Esophagus muscularis mucosa (tissue), 4 donors: ENCODE measurements around the gene HECTD4.

Experiments
- EP300 ChIP-seq: sonication (generic); formaldehyde crosslinking; IDR thresholded peaks from one replicate; pipeline ENCODE4 v1.6.1; 2017; ENCODE audit warnings: antibody characterized with exemption
- POLR2A ChIP-seq: fragments of 450-650 bp; IDR thresholded peaks from one replicate; pipeline ENCODE4 v1.6.1; 2017; ENCODE audit warnings: antibody characterized with exemption, moderate library complexity, mild to moderate bottlenecking, low read depth
- POLR2AphosphoS5 ChIP-seq, 2 donors: sonication (generic); formaldehyde crosslinking; IDR thresholded peaks; one replicate each; pipeline ENCODE4 v1.6.1; 2017; ENCODE audit warnings: antibody characterized with exemption in 2 of 2
- TF ChIP-seq, protein P1 (sequence below), 3 experiments: fragments of 200-600 bp in 2 of 3; fragments of 450-650 bp in 1 of 3; sonication (generic) in 2 of 3; IDR thresholded peaks; one replicate each; pipeline ENCODE4 v1.5.1; 2017 to 2019; ENCODE audit warnings: antibody characterized with exemption in 3 of 3, mild to moderate bottlenecking in 2 of 3, moderate library complexity in 1 of 3

DNA sequence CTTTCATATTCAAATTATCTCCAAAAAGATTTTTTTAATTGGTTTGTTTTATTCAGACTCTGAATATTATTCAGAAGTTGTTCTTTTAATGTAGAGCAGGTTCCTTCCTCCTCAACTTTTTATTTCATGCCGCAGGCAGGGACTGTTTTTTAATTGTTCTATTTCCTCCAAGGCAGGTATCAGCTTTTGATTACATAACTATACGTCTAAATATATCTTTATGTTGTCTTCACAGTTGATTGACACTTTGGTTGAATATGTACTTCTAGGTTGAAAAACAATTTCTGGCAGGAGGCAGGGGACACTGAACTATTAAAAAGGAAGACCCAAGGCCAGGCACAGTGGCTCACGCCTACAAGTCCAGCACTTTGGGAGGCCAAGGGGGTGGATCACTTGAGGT lies 82.5 kb downstream of the HECTD4 start:
- TF ChIP-seq, protein P1, sequence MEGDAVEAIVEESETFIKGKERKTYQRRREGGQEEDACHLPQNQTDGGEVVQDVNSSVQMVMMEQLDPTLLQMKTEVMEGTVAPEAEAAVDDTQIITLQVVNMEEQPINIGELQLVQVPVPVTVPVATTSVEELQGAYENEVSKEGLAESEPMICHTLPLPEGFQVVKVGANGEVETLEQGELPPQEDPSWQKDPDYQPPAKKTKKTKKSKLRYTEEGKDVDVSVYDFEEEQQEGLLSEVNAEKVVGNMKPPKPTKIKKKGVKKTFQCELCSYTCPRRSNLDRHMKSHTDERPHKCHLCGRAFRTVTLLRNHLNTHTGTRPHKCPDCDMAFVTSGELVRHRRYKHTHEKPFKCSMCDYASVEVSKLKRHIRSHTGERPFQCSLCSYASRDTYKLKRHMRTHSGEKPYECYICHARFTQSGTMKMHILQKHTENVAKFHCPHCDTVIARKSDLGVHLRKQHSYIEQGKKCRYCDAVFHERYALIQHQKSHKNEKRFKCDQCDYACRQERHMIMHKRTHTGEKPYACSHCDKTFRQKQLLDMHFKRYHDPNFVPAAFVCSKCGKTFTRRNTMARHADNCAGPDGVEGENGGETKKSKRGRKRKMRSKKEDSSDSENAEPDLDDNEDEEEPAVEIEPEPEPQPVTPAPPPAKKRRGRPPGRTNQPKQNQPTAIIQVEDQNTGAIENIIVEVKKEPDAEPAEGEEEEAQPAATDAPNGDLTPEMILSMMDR (IDR thresholded peaks at IDR 0.05) = no peak
- TF ChIP-seq POLR2A = no peak
- no peak for TF ChIP-seq POLR2AphosphoS5 (IDR thresholded peaks at IDR 0.05)
- TF ChIP-seq EP300 = no peak
